B cell (primary cell): ENCODE data around the gene RBM41.

Experiments used
- EZH2 ChIP-seq: IDR thresholded peaks from 2 replicates; pipeline ENCODE4 v1.6.1; 2012; ENCODE audit warnings: borderline replicate concordance, low read depth, mild to moderate bottlenecking, moderate library complexity, low read length; ENCODE audit not compliant: insufficient read depth, poor library complexity, severe bottlenecking
- TF ChIP-seq, protein P1 (sequence below): fragments of 200-600 bp; IDR thresholded peaks from one replicate; pipeline ENCODE4 v1.8.0; 2022; ENCODE audit warnings: antibody characterized with exemption, mild to moderate bottlenecking

DNA sequence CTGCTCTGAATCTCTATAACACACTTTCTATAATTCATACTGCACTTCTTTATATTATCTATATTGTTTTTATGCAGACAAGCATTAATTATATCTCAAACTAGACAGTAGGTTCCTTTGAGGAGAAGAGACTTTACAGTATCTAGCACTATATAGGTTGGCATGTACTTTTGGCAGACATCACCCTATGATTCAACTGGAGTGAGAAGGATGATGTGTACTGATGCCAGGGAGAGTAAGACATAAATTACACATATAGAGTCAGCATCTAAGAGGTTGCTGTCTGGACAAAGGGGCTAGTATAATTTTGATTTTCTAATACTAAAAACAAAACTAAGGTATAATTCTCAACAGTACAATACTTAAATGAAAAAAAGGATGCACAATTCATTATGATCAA is 5.1 kb upstream of the RBM41 start:
- TF ChIP-seq, protein P1, sequence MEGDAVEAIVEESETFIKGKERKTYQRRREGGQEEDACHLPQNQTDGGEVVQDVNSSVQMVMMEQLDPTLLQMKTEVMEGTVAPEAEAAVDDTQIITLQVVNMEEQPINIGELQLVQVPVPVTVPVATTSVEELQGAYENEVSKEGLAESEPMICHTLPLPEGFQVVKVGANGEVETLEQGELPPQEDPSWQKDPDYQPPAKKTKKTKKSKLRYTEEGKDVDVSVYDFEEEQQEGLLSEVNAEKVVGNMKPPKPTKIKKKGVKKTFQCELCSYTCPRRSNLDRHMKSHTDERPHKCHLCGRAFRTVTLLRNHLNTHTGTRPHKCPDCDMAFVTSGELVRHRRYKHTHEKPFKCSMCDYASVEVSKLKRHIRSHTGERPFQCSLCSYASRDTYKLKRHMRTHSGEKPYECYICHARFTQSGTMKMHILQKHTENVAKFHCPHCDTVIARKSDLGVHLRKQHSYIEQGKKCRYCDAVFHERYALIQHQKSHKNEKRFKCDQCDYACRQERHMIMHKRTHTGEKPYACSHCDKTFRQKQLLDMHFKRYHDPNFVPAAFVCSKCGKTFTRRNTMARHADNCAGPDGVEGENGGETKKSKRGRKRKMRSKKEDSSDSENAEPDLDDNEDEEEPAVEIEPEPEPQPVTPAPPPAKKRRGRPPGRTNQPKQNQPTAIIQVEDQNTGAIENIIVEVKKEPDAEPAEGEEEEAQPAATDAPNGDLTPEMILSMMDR = no peak
- no peak for TF ChIP-seq EZH2
